Endothelial cell of umbilical vein (primary cell): ENCODE measurements around the gene BLOC1S3.

Source experiments
- POLR2A ChIP-seq: IDR thresholded peaks from 2 replicates; pipeline ENCODE4 v1.6.1; 2012; ENCODE audit warnings: low read depth, mild to moderate bottlenecking, control low read depth, low read length
- TF ChIP-seq, protein P1 (sequence below), 2 donors: IDR thresholded peaks; 1 replicate in 1 of 2; 2 replicates in 1 of 2; pipeline ENCODE4 v1.5.1; 2011; ENCODE audit warnings: low read length in 2 of 2, mild to moderate bottlenecking in 2 of 2, moderate library complexity in 2 of 2, control low read depth in 1 of 2, inconsistent platforms in 1 of 2, low read depth in 1 of 2; ENCODE audit not compliant: insufficient read depth in 1 of 2; ENCODE audit errors: extremely low read depth in 1 of 2

DNA sequence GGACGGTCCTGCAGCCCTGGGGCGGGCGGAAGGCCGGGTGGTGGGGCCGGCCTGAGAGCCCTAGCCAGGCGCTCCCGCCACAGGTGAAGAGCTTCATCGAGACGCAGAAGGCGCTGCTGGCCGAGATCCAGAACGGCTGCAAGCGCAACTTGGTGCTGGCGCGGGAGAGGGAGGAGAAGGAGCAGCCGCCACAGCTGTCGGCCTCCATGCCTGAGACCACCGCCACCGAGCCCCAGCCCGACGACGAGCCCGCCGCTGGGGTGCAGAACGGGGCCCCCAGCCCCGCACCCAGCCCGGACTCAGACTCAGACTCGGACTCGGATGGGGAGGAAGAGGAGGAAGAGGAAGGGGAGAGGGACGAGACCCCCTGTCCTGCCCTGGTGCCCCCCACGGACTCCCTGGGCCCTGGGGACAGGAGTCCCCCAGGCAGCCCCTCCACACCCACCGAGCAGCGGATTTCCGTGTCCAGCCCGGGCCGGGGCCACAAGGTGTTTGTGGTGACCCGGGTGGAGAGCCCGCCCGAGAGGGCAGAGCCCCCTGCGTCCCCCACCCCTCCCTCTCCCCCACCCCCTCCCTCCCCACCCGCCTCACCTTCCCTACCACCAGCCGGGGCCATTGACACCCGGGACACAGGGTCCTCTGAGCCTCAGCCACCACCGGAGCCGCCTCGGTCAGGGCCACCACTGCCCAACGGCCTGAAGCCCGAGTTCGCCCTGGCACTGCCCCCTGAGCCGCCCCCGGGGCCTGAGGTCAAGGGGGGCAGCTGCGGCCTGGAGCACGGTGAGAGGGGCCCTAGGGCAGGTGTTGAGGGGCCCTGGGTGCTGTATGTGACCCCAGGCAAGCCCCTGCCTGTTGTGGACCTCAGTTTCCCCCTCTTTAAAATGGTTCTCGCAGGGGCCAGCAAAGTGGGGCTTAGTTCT lies 33.1 kb upstream of the BLOC1S3 start:
- TF ChIP-seq, protein P1, sequence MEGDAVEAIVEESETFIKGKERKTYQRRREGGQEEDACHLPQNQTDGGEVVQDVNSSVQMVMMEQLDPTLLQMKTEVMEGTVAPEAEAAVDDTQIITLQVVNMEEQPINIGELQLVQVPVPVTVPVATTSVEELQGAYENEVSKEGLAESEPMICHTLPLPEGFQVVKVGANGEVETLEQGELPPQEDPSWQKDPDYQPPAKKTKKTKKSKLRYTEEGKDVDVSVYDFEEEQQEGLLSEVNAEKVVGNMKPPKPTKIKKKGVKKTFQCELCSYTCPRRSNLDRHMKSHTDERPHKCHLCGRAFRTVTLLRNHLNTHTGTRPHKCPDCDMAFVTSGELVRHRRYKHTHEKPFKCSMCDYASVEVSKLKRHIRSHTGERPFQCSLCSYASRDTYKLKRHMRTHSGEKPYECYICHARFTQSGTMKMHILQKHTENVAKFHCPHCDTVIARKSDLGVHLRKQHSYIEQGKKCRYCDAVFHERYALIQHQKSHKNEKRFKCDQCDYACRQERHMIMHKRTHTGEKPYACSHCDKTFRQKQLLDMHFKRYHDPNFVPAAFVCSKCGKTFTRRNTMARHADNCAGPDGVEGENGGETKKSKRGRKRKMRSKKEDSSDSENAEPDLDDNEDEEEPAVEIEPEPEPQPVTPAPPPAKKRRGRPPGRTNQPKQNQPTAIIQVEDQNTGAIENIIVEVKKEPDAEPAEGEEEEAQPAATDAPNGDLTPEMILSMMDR (IDR thresholded peaks at IDR 0.05; ENCODE audit: extremely low read depth in 1 of 2, insufficient read depth in 1 of 2, low read depth in 1 of 2, low read length in 2 of 2) = no peak
- TF ChIP-seq POLR2A = no peak
